Measurements from ENCODE around the gene VWC2L.

The VWC2L gene

DNA sequence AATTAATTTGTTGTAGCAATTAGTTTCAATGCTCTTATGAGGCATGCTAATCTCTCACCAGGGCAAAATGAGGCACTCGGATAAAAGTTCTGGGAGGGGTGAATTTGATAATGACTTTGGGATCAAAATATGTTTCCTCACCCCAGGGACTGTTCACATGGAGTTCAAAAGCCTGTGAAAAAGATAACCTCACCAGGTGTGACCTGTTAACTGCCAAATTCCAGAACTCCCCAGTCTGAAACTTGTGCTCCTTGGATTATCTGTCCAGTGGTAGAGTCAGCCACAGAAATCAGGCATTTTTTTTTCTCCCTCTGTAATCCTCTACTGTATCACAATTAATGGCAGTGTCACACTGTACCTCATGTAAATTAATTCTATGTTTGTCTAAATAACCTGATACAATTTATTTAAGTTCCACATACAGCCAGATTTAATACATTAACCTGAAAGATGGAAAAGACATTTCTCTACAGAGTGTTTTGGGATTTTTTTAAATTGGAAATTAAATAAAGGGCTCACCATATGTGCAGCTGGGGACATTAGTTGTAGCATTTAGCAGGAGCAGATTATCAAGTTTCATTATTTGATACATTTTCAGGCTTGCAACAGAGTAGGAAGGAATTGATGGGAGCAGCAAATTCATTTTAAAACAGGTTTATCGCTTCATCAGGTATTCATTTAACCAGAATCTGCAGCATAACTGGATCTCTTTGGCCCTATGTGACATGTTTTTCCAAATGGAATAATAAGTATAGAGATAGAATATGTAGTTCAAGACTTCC is 191.2 kb downstream of the VWC2L start:
- no peak for DNase-seq

DNA sequence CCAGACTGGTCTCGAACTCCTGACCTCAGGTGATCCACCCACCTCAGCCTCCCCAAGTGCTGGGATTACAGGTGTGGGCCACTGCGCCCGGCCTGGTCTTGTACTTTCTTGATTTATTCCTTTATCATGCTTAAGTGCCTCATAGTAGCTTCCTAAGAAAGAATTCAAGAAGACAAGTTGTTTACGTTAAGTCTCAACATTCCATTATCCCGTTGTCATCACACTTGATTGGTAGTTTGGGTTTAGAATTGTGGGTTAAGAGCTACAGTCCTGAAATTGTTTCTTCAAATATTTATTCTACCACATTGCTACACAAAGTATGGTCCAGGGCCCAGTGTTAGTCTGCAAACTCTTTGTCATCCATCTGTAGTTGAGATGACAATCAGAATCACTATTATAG is 194.0 kb downstream of the VWC2L start:
- DNase-seq, result no peak

DNA sequence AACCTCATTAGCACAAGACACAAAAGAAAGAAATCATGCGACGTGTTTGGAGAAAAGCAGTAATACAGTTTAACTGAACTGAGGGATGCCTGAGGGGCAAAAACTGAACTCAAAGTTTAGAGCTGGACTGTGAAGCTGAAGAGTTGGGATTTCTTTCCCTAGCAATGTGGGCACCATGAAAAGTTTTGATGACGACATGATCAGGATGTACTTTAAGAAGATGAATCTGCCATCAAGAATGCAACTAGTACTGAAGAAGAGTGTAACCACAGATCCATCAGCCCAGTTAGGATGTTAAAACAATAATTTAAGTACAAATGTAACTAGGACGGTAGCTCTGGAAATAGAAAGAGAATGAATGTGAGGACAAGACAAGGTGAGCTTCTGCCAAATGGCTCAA is 196.2 kb downstream of the VWC2L start:
- DNase-seq, result no peak

DNA sequence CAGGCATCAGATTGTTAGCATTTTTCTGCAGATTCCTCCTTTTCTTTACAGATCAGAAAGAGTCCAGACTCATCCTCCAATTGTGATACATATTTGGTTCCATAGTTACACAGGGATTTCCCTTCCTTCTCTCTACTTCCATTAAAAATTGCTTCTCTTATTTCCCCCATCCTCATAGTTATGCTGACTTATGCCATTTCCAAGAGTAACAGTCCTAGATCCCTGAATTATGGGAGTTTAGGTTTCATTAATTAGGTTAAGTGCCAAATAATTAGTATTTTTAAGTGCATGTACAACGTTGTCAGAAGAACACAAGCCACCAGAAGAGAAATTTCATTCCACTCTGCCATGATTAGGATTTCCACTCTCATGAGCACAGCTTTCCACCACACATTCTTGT is 200.2 kb downstream of the VWC2L start:
- DNase-seq, result no peak

DNA sequence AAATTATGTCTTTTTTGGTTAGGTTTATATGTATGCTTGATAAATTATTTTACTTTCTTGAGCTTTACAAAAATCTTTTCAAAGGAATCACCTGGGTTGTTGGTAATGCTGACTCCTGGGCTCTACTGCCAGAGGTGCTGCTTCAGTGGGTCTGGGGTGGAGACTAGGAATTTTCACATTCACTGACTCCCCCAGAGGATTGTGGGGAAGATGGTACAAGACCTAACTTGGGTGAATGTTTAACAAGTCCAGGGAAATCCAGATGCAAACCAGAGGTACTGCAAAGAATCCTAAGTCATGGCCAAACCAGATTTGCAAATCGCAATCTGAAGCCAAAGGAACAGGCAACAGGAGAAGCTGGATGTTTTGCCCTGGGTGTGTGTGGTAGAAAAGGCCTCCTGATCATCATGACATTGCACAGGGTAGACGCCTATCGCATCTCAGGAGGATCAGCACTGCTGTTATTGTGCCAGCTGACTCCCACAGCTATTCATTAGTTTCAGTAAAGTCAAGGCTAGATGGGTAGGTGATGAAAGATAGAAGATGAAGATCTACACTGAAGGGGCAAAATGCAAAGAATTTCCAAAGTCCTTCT is 213.4 kb downstream of the VWC2L start:
- DNase-seq, result no peak

DNA sequence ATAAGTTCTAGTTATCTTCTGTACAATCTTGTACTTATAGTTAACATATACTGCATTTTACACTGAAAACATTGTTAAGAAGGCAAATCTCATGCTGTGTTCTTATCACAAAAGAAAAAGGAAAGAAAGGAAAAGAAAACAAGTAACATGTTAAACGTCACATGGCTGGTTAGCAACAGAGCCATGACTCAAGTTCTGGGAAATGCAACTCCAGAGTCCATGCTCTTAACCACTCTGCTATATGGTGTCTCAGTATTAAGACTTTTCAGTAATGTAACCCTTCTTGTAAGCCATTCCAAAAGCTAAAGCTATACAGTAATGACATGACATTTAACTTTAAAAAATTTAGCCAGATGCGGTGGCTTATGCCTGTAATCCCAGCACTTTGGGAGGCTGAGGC is 217.2 kb downstream of the VWC2L start:
- DNase-seq, result no peak

All from effector CD8-positive, alpha-beta T cell (primary cell).